ENCODE data around the gene GLT8D2. TPM values are rescaled to one million over a fixed set of nuclear protein-coding genes. Genes with fewer than 3 reads are reported as not detected.

The GLT8D2 gene
- total RNA-seq, 2 donors from 2014 or later, result 3.1 to 11.2 TPM

GRCh38 chr12:103964805-103965204 is 85.2 kb downstream of the GLT8D2 start:
- peak overlapping the region; percentile 88 to 90 for H3K27ac ChIP-seq
- no peaks in the 10 kb centered on the region for H3K9me3 ChIP-seq
- no peak for DNase-seq (ENCODE audit: low spot score)
- H3K4me1 ChIP-seq (replicated peaks), result peaks cover 4% of the 10 kb centered on the region
- no peaks in the 10 kb centered on the region for H3K27me3 ChIP-seq (replicated peaks; ENCODE audit: insufficient read depth)
- H3K4me3 ChIP-seq, result peak overlapping the region; percentile 76 to 83
- intact Hi-C loops (cut with DNase I), result loop anchor here (5.0 to 10.0 kb wide), 2 partner anchors 97 to 140 kb away; partner anchors contain the start of gene HCFC2
- 10% methylated on average over 3 of the region's 3 CpGs for WGBS
- H3K36me3 ChIP-seq, result no peaks in the 10 kb centered on the region
- TF ChIP-seq CTCF (IDR thresholded peaks at IDR 0.05) (no peak), POLR2A (IDR thresholded peaks at IDR 0.05) (no peak), POLR2AphosphoS5 (IDR thresholded peaks at IDR 0.05) (no peak)

- intact Hi-C loops (cut with DNase I), result loop anchor here (10.0 kb wide), 1 partner anchor 142 kb away; no protein-coding TSS in a partner anchor
- H3K9me3 ChIP-seq, result no peaks in the 10 kb centered on the region
- TF ChIP-seq POLR2A (IDR thresholded peaks at IDR 0.05) (no peak), POLR2AphosphoS5 (IDR thresholded peaks at IDR 0.05) (no peak), CTCF (IDR thresholded peaks at IDR 0.05) (no peak)
- DNase-seq (ENCODE audit: low spot score), result no peak
- H3K4me3 ChIP-seq, result no peak overlapping the region
- peaks cover 4% of the 10 kb centered on the region for H3K4me1 ChIP-seq (replicated peaks)
- no peak overlapping the region for H3K27ac ChIP-seq
- 21% methylated on average over 1 of the region's 1 CpG for WGBS
- H3K36me3 ChIP-seq, result no peaks in the 10 kb centered on the region
- no peaks in the 10 kb centered on the region for H3K27me3 ChIP-seq (replicated peaks; ENCODE audit: insufficient read depth)
Observed at GRCh38 chr12:103962493-103962892, 87.5 kb downstream of the GLT8D2 start.

GRCh38 chr12:103960616-103961227 is 89.3 kb downstream of the GLT8D2 start:
- H3K4me3 ChIP-seq, result no peak overlapping the region
- intact Hi-C loops (cut with DNase I), result loop anchor here (10.0 kb wide), 1 partner anchor 144 kb away; no protein-coding TSS in a partner anchor
- no peak overlapping the region for H3K27ac ChIP-seq
- no peak for DNase-seq (ENCODE audit: low spot score)
- TF ChIP-seq POLR2A (IDR thresholded peaks at IDR 0.05) (no peak), CTCF (IDR thresholded peaks at IDR 0.05) (no peak), POLR2AphosphoS5 (IDR thresholded peaks at IDR 0.05) (no peak)
- H3K36me3 ChIP-seq, result no peaks in the 10 kb centered on the region
- whole genome bisulfite sequencing, result 74% methylated on average over 7 of the region's 7 CpGs
- peaks cover 4% of the 10 kb centered on the region for H3K4me1 ChIP-seq (replicated peaks)
- no peaks in the 10 kb centered on the region for H3K27me3 ChIP-seq (replicated peaks; ENCODE audit: insufficient read depth)
- no peaks in the 10 kb centered on the region for H3K9me3 ChIP-seq

DNA sequence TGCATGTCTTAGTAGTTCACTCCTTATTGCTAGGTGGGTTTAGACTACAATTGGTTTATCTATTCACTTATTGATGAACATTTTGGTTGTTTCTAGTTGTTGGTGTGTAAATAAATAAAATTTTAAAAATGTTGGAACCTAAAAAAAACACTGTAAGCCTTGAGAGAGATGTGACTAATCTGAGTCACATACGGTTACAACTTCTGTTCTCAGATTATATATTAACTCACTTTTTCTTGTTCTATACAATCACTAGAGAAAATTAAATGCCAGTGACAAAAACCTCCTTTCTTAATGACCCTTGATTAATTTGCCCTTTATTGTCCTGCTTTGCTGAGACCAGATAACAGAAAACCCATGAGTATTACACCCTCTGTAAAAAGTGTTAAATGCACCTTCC is 91.4 kb downstream of the GLT8D2 start:
- Histone ChIP-seq H3K4me3 (no peak overlapping the region), H3K4me1 (replicated peaks) (peaks cover 4% of the 10 kb centered on the region), H3K36me3 (no peaks in the 10 kb centered on the region), H3K9me3 (no peaks in the 10 kb centered on the region), H3K27me3 (replicated peaks; ENCODE audit: insufficient read depth) (no peaks in the 10 kb centered on the region), H3K27ac (no peak overlapping the region)
- intact Hi-C loops (cut with DNase I), result no loop called here
- DNase-seq (ENCODE audit: low spot score), result no peak
- WGBS, result 69% methylated on average over 1 of the region's 1 CpG
- no peak for TF ChIP-seq POLR2A (IDR thresholded peaks at IDR 0.05)
- no peak for TF ChIP-seq CTCF (IDR thresholded peaks at IDR 0.05)
- TF ChIP-seq POLR2AphosphoS5 (IDR thresholded peaks at IDR 0.05), result no peak

- TF ChIP-seq POLR2A (IDR thresholded peaks at IDR 0.05) (no peak), POLR2AphosphoS5 (IDR thresholded peaks at IDR 0.05) (no peak)
- Histone ChIP-seq H3K36me3 (no peaks in the 10 kb centered on the region), H3K27ac (peak overlapping the region; percentile 84 to 86), H3K4me3 (no peak overlapping the region), H3K4me1 (replicated peaks) (peaks cover 4% of the 10 kb centered on the region), H3K9me3 (no peaks in the 10 kb centered on the region), H3K27me3 (replicated peaks; ENCODE audit: insufficient read depth) (no peaks in the 10 kb centered on the region)
- DNase-seq (ENCODE audit: low spot score), result no peak
- intact Hi-C loops (cut with DNase I), result no loop called here
- 94% methylated on average over 7 of the region's 7 CpGs for WGBS
Observed at GRCh38 chr12:103957865-103958388, 92.1 kb downstream of the GLT8D2 start.

All from prostate gland (tissue), 2 donors.